Astrocyte (in vitro differentiated cells and primary cell): ENCODE measurements around the gene RHCG.

Source experiments
- CTCF ChIP-seq: IDR thresholded peaks from 2 replicates; pipeline ENCODE4 v1.5.1; 2011; ENCODE audit warnings: low read depth, mild to moderate bottlenecking, inconsistent platforms, low read length, moderate library complexity; ENCODE audit not compliant: insufficient read depth
- EZH2 ChIP-seq: IDR thresholded peaks from 2 replicates; pipeline ENCODE4 v1.6.1; 2012; ENCODE audit warnings: mild to moderate bottlenecking, low read length, inconsistent platforms; ENCODE audit not compliant: insufficient read depth

- TF ChIP-seq CTCF (no peak), EZH2 (no peak)
Measured at GRCh38 chr15:89482139-89482538, 14.2 kb downstream of the RHCG start.
